ENCODE results near the gene CNTNAP5. TPM values are rescaled to one million over a fixed set of nuclear protein-coding genes. Genes with fewer than 3 reads are reported as not detected.

The CNTNAP5 gene
- total RNA-seq, 1 experiment from 2014 or later: 0.11 TPM

GRCh38 chr2:124797049-124797448 lies 772.0 kb downstream of the CNTNAP5 start:
- no peak for DNase-seq (ENCODE audit: low read depth)

DNA sequence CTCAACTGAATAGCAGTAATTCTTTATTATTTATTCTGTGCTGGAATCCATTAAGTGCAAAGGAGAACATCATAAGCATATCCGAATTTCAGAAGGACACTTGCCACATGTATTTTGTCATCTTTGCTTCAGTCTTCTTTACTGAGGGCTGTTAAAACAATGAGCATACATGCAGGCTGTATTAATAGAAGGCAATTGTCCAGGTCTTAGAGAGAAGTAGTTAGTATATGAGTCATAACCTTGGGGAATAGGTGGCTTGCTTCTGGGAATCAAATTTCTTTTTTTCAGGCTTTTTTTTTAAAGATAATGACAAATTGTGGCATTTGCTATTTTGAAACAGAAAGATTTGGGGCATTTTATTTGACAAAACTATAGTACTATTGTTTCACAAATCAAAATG lies 773.5 kb downstream of the CNTNAP5 start:
- peak; percentile 66 for DNase-seq (ENCODE audit: low read depth)

- DNase-seq (ENCODE audit: low read depth): peak; percentile 34
These were observed 779.2 kb downstream of the CNTNAP5 start for GRCh38 chr2:124804014-124804940.

DNA sequence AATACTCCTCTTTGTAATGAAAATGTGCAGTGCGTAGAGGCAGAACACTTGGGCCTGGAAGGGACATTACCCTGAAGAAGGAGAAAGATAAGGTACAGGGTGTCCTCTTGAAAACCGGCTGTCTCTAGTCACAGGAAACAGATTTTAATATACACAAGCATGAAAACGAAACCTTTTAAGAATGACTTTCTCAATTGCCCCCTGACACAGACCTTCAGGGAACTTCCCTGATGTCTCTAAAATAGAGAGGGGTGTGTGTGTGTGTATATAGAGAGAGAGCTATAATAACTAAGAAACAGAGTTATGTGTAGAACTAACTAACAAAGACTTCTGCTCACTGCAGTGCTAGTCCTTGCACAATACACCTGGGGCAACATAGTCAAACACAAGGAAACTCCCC lies 780.0 kb downstream of the CNTNAP5 start:
- DNase-seq (ENCODE audit: low read depth): no peak

DNA sequence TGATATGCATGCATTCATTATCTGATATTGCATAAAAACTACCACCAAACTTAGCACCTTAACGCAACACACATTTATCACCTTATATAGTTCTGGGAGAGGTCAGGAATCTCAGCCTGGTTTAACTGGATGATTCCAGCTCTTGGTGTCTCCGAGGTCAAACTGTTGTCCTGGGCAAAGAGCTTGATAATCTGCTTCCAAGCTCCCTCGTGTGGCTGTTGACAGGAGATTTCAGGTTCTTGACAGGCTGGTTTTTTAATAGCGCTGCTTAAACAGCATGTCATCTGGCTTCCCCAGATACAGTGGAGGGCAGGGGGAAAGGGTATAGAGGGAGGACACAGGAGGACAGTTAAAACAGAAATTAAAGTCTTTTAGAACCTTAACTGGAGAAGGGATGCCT lies 785.0 kb downstream of the CNTNAP5 start:
- DNase-seq (ENCODE audit: low read depth): peak; percentile 42

DNA sequence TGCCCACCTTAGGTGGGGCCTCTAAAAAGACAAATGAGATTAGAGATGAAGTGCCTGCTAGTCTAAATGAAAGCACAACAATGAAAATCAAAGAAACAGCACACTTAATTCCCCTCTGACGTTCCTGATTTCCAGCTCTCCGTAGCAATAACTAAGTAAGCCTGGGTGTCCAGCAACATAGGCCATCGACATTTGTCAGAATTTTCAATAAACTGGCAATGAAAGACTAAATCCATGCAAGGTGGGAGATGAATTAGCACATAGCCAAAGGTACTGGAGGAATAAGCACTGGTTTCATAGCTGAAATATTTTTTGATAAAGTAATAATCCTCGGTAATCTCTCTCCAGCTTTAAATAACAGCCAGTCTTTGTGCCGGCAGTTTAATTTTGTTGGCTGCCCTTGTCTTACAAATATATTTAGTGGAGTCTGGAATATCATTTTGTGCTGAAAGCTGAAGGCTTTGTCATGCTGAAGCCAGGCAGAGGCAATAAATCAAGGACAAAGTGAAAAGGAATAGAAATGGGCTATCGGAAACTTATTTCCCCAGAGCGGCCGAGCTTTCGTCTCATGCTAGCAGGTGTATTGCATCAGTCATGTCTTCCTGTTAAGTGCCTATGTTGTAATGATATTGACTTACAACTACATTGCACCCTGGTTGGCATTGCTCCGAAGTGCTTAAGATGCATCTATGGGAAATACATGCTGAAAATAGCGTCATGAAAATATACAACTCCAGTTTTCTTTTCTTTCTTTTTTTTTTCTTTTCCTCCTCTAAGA lies 790.1 kb downstream of the CNTNAP5 start:
- no peak for DNase-seq (ENCODE audit: low read depth)

DNA sequence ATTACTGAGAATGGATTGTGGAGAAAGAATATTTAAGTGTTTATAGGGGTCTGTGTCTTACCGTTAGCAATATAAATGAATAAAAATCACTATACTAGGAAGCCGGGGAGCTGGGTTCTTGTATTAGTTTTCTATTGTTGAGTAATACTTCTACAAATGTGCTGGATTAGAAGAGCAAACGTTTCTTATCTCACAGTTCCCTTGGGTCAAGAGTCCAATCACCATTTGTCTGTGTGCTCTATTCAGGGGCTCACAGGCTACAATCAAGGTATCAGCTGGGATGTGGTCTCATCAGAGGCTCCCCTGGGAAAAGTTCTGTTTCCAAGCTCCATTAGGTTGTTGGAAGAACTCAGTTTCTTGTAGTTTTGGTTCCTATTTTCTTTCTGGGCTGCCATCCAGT lies 790.9 kb downstream of the CNTNAP5 start:
- no peak for DNase-seq (ENCODE audit: low read depth)

GRCh38 chr2:124822516-124822915 lies 797.4 kb downstream of the CNTNAP5 start:
- no peak for DNase-seq (ENCODE audit: low read depth)

DNA sequence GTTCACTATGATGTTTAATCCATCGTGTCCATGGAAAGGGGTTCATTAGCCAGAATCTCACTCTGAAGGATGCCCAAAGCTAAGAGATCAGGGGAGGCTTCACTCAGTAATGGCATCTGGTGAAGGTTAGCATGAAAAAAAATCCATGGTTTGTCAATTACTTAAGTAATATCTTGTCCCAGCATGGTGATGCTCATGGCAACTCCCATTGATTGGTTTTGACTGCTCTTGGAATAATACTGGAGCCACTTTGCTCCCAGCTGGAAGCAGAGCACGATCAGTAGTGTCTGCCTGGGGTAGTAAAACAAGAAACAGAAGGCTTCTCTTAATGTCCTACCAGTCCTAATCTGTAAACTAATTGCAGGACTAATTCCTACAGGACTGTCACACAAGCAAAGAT lies 799.4 kb downstream of the CNTNAP5 start:
- DNase-seq (ENCODE audit: low read depth): no peak

DNA sequence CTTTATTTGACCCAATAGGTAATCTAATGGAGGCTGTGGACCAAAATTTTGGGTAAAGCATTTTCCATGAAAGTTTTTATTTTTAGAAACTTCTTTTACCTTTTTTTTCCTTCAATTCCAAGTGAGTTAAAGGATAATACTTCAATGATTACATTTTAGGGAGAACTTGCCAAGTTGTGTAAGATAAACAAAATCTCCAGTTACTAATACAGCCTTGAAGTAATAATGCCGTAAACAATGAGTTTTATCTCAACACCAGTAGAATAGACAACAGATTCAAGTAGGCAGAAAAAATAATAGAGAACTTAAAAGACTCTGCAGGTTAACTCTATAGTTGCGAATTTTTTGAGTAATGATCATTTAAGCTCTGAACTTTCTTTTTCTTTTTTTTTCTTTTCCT lies 807.4 kb downstream of the CNTNAP5 start:
- no peak for DNase-seq (ENCODE audit: low read depth)

GRCh38 chr2:124834331-124834730 lies 809.2 kb downstream of the CNTNAP5 start:
- no peak for DNase-seq (ENCODE audit: low read depth)

- DNase-seq (ENCODE audit: low read depth): no peak
These were observed 810.2 kb downstream of the CNTNAP5 start for GRCh38 chr2:124835331-124835730.

DNA sequence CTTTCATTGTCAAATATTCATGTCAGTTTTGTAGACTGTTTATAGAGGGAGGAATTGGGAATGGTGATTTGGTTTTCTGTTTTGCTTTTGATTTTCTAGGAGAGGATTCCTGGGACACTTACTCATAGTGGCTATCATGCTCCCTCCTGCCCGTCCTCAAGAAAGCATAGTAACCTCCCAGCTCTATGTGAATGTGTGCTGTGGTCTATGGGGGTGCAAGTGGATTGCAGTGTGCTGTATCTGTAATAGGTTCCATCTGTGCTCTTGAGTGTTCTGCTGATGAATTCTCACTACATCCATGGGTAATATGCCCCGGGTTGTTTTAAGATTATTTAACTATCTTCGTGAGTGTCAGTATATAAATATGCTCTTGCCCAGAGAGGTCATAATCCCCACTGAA lies 811.3 kb downstream of the CNTNAP5 start:
- DNase-seq (ENCODE audit: low read depth): peak; percentile 47

GRCh38 chr2:124837496-124837895 lies 812.4 kb downstream of the CNTNAP5 start:
- DNase-seq (ENCODE audit: low read depth): no peak

GRCh38 chr2:124838406-124838805 lies 813.3 kb downstream of the CNTNAP5 start:
- DNase-seq (ENCODE audit: low read depth): no peak

GRCh38 chr2:124867247-124867646 lies 842.2 kb downstream of the CNTNAP5 start:
- DNase-seq (ENCODE audit: low read depth): no peak

DNA sequence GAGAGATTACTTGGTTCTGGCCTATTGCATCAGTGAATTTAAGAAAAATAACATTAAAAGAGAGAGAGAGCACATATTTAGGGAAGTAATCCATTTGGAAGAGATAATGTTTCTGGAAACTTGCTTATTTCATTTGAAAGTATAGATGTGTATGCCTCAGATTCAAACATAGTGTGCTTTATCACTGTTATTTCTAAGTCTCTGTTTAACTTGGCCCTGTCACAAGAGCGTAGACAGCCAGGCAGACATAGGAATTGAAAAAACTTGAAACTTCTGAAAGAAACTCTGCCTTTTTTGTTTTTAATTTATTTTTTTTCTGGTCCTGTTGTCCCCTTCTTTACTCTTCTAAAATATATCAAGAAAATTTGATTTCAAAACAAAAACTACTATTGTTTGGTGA lies 849.1 kb downstream of the CNTNAP5 start:
- DNase-seq (ENCODE audit: low read depth): no peak

- no peak for DNase-seq (ENCODE audit: low read depth)
These were observed 849.6 kb downstream of the CNTNAP5 start for GRCh38 chr2:124874676-124875075.

DNA sequence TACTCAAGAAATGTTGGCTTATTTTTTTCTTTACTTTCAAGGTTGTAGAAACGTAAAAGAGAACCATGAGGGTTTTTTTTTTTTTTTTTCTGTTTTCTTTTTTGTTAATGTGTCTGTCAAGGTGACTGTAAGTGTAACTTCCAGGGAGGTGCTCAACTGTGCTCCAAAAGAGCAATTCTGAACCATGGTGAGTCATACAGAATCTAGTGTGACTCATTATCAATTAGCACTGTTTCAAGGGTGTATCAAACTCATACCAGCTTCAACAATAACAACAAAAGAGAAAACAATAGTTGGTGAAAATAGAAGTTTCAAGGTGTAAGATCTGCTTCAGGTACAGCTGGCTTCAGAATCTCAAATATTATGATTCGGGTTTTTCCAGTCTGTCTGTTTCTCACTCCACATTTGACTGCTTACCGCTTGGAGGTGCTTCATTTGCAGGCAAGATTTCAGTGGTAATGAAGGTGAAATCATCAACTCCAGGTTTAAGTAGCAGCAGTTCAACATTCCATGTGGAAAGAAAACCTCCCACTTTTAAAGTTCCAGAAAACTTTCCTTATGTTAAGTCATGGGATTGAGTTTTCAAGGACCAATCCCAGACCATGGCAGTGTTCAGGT lies 850.6 kb downstream of the CNTNAP5 start:
- peak; percentile 35 for DNase-seq (ENCODE audit: low read depth)

DNA sequence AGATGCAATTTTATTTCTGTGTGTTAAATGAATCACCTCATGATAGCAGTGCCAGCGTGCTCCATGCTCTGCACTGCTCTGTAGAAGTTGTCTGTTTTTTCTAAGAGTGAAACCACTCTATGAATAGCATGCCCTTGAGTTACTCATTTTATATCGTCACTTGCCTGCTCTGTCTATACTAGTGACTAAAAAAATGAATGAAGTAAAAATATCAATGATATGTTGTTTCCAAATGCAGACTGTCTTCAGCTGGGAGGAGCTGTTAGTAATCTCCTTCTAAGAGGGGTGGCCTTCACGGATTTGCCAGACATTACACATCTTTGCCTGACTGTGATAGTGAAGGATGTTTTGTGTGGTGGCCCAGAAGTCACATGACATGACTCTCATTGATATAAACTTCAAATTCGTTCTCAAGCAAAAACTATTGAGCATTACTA lies 852.1 kb downstream of the CNTNAP5 start:
- DNase-seq (ENCODE audit: low read depth): peak; percentile 61

- DNase-seq (ENCODE audit: low read depth): no peak
These were observed 854.6 kb downstream of the CNTNAP5 start for GRCh38 chr2:124879640-124880039.

- DNase-seq (ENCODE audit: low read depth): no peak
These were observed 855.9 kb downstream of the CNTNAP5 start for GRCh38 chr2:124880995-124881394.

Measured in HT1080 (cell line).